SK-N-SH (cell line): Measurements from ENCODE around the gene OLFM2.

ENCODE experiments used
- EZH2phosphoT487 ChIP-seq: fragments of 200-600 bp; sonication (generic); IDR thresholded peaks from 2 replicates; pipeline ENCODE4 v1.6.1; 2017; ENCODE audit warnings: low read depth, mixed run types, mild to moderate bottlenecking, antibody characterized with exemption, moderate library complexity, borderline replicate concordance
- MAX ChIP-seq: IDR thresholded peaks from 2 replicates; pipeline ENCODE4 v1.4.0; 2012; ENCODE audit warnings: low read depth
- POLR2AphosphoS5 ChIP-seq: IDR thresholded peaks from 2 replicates; pipeline ENCODE4 v1.6.1; 2012; ENCODE audit warnings: low read depth, low read length
- TF ChIP-seq, protein P1 (sequence below): fragments of 200-600 bp; sonication (generic); IDR thresholded peaks from 2 replicates; pipeline ENCODE4 v1.6.1; 2017; ENCODE audit warnings: antibody characterized with exemption, mild to moderate bottlenecking, moderate library complexity
- TF ChIP-seq, protein P2 (sequence below): fragments of 150-350 bp; IDR thresholded peaks from 2 replicates; pipeline ENCODE4 v1.6.1; 2017; ENCODE audit warnings: antibody characterized with exemption, low read length, low read depth, borderline replicate concordance

DNA sequence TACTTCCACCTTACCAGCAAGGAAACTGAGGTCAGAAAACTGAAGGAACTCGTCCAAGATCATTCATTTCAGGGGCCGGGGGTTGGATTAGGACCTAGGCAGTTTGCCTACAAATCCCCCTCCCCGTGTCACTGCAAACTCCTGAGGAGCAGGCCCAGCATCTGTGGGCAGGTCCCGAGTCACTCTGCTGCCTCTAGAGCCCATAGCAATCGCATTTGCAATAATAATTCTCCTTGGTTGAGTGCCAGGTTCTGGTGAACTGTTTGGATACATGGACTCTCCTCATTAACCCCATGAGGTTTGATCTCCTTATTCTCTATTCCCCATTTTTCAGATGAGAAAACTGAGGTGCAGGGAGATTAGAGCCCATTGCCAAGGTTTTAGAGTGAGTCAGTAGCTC is 100.3 kb downstream of the OLFM2 start:
- TF ChIP-seq, protein P1, sequence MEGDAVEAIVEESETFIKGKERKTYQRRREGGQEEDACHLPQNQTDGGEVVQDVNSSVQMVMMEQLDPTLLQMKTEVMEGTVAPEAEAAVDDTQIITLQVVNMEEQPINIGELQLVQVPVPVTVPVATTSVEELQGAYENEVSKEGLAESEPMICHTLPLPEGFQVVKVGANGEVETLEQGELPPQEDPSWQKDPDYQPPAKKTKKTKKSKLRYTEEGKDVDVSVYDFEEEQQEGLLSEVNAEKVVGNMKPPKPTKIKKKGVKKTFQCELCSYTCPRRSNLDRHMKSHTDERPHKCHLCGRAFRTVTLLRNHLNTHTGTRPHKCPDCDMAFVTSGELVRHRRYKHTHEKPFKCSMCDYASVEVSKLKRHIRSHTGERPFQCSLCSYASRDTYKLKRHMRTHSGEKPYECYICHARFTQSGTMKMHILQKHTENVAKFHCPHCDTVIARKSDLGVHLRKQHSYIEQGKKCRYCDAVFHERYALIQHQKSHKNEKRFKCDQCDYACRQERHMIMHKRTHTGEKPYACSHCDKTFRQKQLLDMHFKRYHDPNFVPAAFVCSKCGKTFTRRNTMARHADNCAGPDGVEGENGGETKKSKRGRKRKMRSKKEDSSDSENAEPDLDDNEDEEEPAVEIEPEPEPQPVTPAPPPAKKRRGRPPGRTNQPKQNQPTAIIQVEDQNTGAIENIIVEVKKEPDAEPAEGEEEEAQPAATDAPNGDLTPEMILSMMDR: no peak
- TF ChIP-seq MAX (no peak), POLR2AphosphoS5 (no peak), EZH2phosphoT487 (no peak)
- TF ChIP-seq, protein P2, sequence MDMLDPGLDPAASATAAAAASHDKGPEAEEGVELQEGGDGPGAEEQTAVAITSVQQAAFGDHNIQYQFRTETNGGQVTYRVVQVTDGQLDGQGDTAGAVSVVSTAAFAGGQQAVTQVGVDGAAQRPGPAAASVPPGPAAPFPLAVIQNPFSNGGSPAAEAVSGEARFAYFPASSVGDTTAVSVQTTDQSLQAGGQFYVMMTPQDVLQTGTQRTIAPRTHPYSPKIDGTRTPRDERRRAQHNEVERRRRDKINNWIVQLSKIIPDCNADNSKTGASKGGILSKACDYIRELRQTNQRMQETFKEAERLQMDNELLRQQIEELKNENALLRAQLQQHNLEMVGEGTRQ: no peak
